ENCODE data around the gene CDPF1.

CDPF1 gene

GRCh38 chr22:46250035-46250782 lies at the start of gene CDPF1:
CDPF1 (minus strand) TSS chr22:46250293; CDS start chr22:46248284, 2,009 bp downstream.
- DNase-seq, result peak; percentile 96
- no peaks in the 10 kb centered on the region for H3K9me3 Mint-ChIP-seq
- no peaks in the 10 kb centered on the region for H3K27me3 Mint-ChIP-seq
- peak within 1 kb of the TSS; percentile 91 for H3K27ac Mint-ChIP-seq
- H3K4me3 Mint-ChIP-seq, result peak within 1 kb of the TSS; percentile 79
- peaks cover 16% of the 10 kb centered on the region for H3K36me3 Mint-ChIP-seq (ENCODE audit: low read depth)
- H3K4me1 Mint-ChIP-seq (ENCODE audit: low read depth), result peaks cover 40% of the 10 kb centered on the region

DNA sequence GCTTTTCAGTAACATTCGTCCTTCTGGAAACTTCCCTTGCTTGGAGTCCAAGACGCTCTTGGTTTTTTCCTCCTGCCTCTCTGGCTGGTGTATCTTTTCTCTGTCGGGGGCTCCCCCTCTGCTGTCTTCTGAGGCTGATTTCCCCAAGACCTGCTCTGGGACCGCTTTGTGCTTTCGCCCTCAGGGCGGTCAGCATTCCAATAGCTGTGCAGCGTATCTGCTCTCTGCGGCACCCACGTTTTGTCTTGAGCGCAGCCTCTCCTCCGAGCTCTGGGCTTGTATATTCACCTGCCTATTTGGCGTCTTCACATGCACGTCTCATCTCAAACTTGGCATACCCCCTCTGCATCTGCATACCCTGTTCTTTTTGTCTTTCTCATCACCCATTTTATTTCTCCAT lies 49.0 kb upstream of the CDPF1 start:
- H3K9me3 Mint-ChIP-seq, result no peaks in the 10 kb centered on the region
- H3K27me3 Mint-ChIP-seq, result peaks cover 9% of the 10 kb centered on the region
- no peak for DNase-seq
- H3K36me3 Mint-ChIP-seq (ENCODE audit: low read depth), result peaks cover 47% of the 10 kb centered on the region
- no peak overlapping the region for H3K4me3 Mint-ChIP-seq
- no peak overlapping the region for H3K27ac Mint-ChIP-seq
- peaks cover 20% of the 10 kb centered on the region for H3K4me1 Mint-ChIP-seq (ENCODE audit: low read depth)

GRCh38 chr22:46297151-46297812 lies 47.2 kb upstream of the CDPF1 start:
- H3K27ac Mint-ChIP-seq, result peak overlapping the region; percentile 71
- peaks cover 9% of the 10 kb centered on the region for H3K27me3 Mint-ChIP-seq
- H3K9me3 Mint-ChIP-seq, result peaks cover 2% of the 10 kb centered on the region
- peaks cover 27% of the 10 kb centered on the region for H3K4me1 Mint-ChIP-seq (ENCODE audit: low read depth)
- DNase-seq, result no peak
- H3K36me3 Mint-ChIP-seq (ENCODE audit: low read depth), result peaks cover 53% of the 10 kb centered on the region
- peak overlapping the region; percentile 91 for H3K4me3 Mint-ChIP-seq

DNA sequence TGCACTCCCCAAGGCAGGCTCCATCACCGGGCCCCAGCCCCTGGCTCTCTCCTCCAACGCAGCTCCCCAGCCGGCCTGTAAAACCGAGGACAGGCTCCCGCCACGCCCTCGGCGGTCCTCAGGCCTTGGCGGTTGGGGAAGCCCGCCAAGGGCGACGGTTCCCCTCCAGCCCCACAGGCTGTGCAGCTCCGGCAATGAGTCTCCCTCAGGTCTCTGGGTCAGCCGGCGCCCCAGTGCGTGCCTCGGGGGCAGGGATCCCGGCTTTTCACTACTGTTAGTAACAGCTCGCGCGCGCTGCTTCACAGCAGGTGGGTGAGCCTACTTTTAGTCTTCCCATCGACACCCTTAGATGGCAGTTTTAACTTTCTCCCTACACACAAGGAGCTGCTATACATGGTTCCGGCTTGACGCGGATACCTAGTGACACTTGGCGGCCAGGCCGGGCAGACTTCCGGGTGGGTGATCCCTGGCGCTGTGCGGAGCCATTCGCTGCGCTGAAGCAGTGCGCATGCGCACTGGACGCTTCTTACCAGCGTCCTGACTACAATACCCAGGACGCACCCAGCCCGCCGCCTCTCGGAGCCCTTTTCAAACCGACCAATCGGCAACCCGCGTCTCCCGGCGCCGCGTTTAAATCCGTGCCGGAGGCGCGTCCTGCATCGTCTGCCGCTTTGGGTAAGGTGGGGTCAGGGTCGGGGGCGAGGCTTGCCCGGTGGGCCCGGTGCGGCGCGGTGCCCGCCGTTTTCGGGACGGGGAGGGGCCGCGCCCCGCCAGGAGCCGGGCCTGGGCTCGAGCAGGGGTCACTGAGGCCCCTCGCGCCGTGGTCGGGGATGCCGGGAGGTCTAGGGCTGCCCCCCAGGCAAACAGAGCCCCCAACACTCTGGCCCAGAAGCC lies 46.4 kb upstream of the CDPF1 start, which contains the start of gene GTSE1:
Gene GTSE1 (plus strand): TSS at position 614 of the 894 bp plus-strand sequence. CDS start 531 bp downstream, outside the sequence.
- peaks cover 9% of the 10 kb centered on the region for H3K27me3 Mint-ChIP-seq
- peak; percentile 95 for DNase-seq
- peaks cover 4% of the 10 kb centered on the region for H3K9me3 Mint-ChIP-seq
- peaks cover 56% of the 10 kb centered on the region for H3K36me3 Mint-ChIP-seq (ENCODE audit: low read depth)
- H3K4me3 Mint-ChIP-seq, result peak within 1 kb of the TSS; percentile 91
- peaks cover 27% of the 10 kb centered on the region for H3K4me1 Mint-ChIP-seq (ENCODE audit: low read depth)
- H3K27ac Mint-ChIP-seq, result peak within 1 kb of the TSS; percentile 98

- H3K4me3 Mint-ChIP-seq, result peak overlapping the region; percentile 91
- H3K27ac Mint-ChIP-seq, result peak overlapping the region; percentile 98
- H3K9me3 Mint-ChIP-seq, result peaks cover 4% of the 10 kb centered on the region
- H3K27me3 Mint-ChIP-seq, result peaks cover 9% of the 10 kb centered on the region
- no peak for DNase-seq
- peaks cover 47% of the 10 kb centered on the region for H3K36me3 Mint-ChIP-seq (ENCODE audit: low read depth)
- H3K4me1 Mint-ChIP-seq (ENCODE audit: low read depth), result peaks cover 27% of the 10 kb centered on the region
Observed at GRCh38 chr22:46295277-46295971, 45.3 kb upstream of the CDPF1 start.

GRCh38 chr22:46294784-46295183 lies 44.7 kb upstream of the CDPF1 start:
- no peak overlapping the region for H3K27ac Mint-ChIP-seq
- DNase-seq, result no peak

DNA sequence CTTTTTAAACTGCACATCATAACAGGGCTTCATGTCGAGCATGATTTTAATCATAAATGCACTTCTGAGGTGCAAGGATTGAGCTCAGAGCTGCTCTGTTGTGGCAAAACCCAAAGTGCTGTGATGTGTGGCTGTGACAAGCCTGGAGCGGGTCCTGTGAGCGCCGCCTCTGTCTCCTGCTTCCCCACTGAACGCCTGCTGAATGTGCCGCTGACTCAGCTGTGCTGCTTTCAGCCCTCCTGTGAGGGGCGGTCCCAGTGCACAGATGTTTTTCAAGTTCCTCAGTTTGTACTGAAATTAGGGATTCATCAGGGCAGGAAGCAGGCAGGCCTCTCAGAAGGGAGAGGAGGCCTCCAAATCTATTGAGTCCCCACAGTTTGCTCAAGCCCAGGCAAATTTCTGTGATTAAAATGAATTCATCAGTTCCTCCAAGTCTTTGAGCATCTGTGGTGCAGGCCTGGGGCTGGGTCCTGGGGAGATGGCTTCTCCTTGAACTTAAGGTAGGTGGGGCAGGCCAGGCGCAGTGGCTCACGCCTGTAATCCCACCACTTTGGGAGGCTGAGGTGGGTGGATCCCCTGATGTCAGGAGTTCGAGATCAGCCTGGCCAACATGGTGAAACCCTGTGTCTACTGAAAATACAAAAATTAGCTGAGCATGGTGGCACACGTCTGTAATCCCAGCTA lies 43.6 kb upstream of the CDPF1 start:
- Mint-ChIP-seq H3K36me3 (ENCODE audit: low read depth) (peaks cover 32% of the 10 kb centered on the region), H3K4me1 (ENCODE audit: low read depth) (peaks cover 27% of the 10 kb centered on the region), H3K27me3 (peaks cover 6% of the 10 kb centered on the region), H3K9me3 (peaks cover 4% of the 10 kb centered on the region), H3K27ac (no peak overlapping the region), H3K4me3 (no peak overlapping the region)
- DNase-seq, result no peak

More at GRCh38 chr22:46294784-46295183, 44.7 kb upstream of the CDPF1 start:
- H3K27me3 Mint-ChIP-seq, result peaks cover 9% of the 10 kb centered on the region
- peaks cover 4% of the 10 kb centered on the region for H3K9me3 Mint-ChIP-seq
- H3K4me3 Mint-ChIP-seq, result peak overlapping the region; percentile 91
- peaks cover 42% of the 10 kb centered on the region for H3K36me3 Mint-ChIP-seq (ENCODE audit: low read depth)
- peaks cover 27% of the 10 kb centered on the region for H3K4me1 Mint-ChIP-seq (ENCODE audit: low read depth)

GRCh38 chr22:46292732-46293131 lies 42.6 kb upstream of the CDPF1 start:
- peaks cover 4% of the 10 kb centered on the region for H3K27me3 Mint-ChIP-seq
- H3K36me3 Mint-ChIP-seq (ENCODE audit: low read depth), result peaks cover 27% of the 10 kb centered on the region
- no peak overlapping the region for H3K27ac Mint-ChIP-seq
- H3K4me1 Mint-ChIP-seq (ENCODE audit: low read depth), result peaks cover 32% of the 10 kb centered on the region
- H3K4me3 Mint-ChIP-seq, result no peak overlapping the region
- peaks cover 4% of the 10 kb centered on the region for H3K9me3 Mint-ChIP-seq
- no peak for DNase-seq

- H3K36me3 Mint-ChIP-seq (ENCODE audit: low read depth), result peaks cover 25% of the 10 kb centered on the region
- H3K4me3 Mint-ChIP-seq, result no peak overlapping the region
- no peak for DNase-seq
- peaks cover 32% of the 10 kb centered on the region for H3K4me1 Mint-ChIP-seq (ENCODE audit: low read depth)
- no peaks in the 10 kb centered on the region for H3K27me3 Mint-ChIP-seq
- H3K9me3 Mint-ChIP-seq, result peaks cover 4% of the 10 kb centered on the region
- H3K27ac Mint-ChIP-seq, result no peak overlapping the region
Observed at GRCh38 chr22:46292173-46292572, 42.1 kb upstream of the CDPF1 start.

GRCh38 chr22:46290843-46291785 lies 41.0 kb upstream of the CDPF1 start:
- no peak for DNase-seq
- Mint-ChIP-seq H3K4me1 (ENCODE audit: low read depth) (peaks cover 28% of the 10 kb centered on the region), H3K9me3 (peaks cover 4% of the 10 kb centered on the region), H3K36me3 (ENCODE audit: low read depth) (peaks cover 20% of the 10 kb centered on the region), H3K27ac (peak overlapping the region; percentile 55), H3K27me3 (no peaks in the 10 kb centered on the region), H3K4me3 (no peak overlapping the region)

GRCh38 chr22:46290121-46290842 lies 40.2 kb upstream of the CDPF1 start:
- DNase-seq, result no peak
- Mint-ChIP-seq H3K27me3 (no peaks in the 10 kb centered on the region), H3K9me3 (peaks cover 4% of the 10 kb centered on the region), H3K36me3 (ENCODE audit: low read depth) (peaks cover 23% of the 10 kb centered on the region), H3K4me3 (no peak overlapping the region), H3K4me1 (ENCODE audit: low read depth) (peaks cover 20% of the 10 kb centered on the region), H3K27ac (no peak overlapping the region)

GRCh38 chr22:46289244-46289891 lies 39.3 kb upstream of the CDPF1 start:
- Mint-ChIP-seq H3K4me1 (ENCODE audit: low read depth) (peaks cover 19% of the 10 kb centered on the region), H3K36me3 (ENCODE audit: low read depth) (peaks cover 27% of the 10 kb centered on the region), H3K27me3 (no peaks in the 10 kb centered on the region), H3K4me3 (no peak overlapping the region), H3K27ac (no peak overlapping the region), H3K9me3 (peaks cover 4% of the 10 kb centered on the region)
- DNase-seq, result no peak
